Cardiac muscle cell (in vitro differentiated cells and primary cell): Measurements from ENCODE around the gene OR2F1. TPM values are rescaled to one million over a fixed set of nuclear protein-coding genes. Genes with fewer than 3 reads are reported as not detected.

Experiments used
- DNase-seq, 2 donors: peaks; one replicate each; pipeline versions ENCODE4 v3.0.0 to v3.0.0-alpha.2; 2010 to 2017; ENCODE audit warnings: low read depth in 1 of 2, low spot score in 1 of 2
- H3K27ac ChIP-seq: fragments of 200-600 bp; sonication (generic); 2 replicates; pipeline ENCODE4 v1.5.1; 2016
- H3K27me3 ChIP-seq: fragments of 200-600 bp; sonication (generic); 2 replicates; pipeline ENCODE4 v1.6.0; 2016; ENCODE audit warnings: control low read depth
- H3K36me3 ChIP-seq: fragments of 200-600 bp; sonication (generic); 2 replicates; pipeline ENCODE4 v1.5.1; 2016; ENCODE audit warnings: control low read depth
- H3K4me1 ChIP-seq: fragments of 200-600 bp; sonication (generic); 2 replicates; pipeline ENCODE4 v1.8.1; 2017; ENCODE audit warnings: low read depth, mild to moderate bottlenecking, mixed run types
- H3K4me3 ChIP-seq: fragments of 200-600 bp; sonication (generic); 2 replicates; pipeline ENCODE4 v1.5.1; 2016; ENCODE audit warnings: mild to moderate bottlenecking
- H3K9me3 ChIP-seq: fragments of 200-600 bp; sonication (generic); 2 replicates; pipeline ENCODE4 v1.5.1; 2017; ENCODE audit warnings: low read depth, mild to moderate bottlenecking, control low read depth
- CTCF ChIP-seq: IDR thresholded peaks from 2 replicates; pipeline ENCODE4 v1.5.1; 2012; ENCODE audit warnings: low read depth, mild to moderate bottlenecking, low read length
- polyA plus RNA-seq: library from polyadenylated mRNA; unstranded; fragments of >200 nt; fragmentation: Nextera tagmentation; extraction: Ambion mirVana; gene quantifications from 2 replicates; pipeline ENCODE4 v1.2.1, GENCODE V29; 2016
- total RNA-seq: library from RNA; depleted of rRNA; stranded (reverse); fragments of >200 nt; gene quantifications from 2 replicates; pipeline ENCODE4 v1.2.3, GENCODE V29; 2016

Gene OR2F1
- total and polyA plus RNA-seq, 2 experiments from 2014 or later: not detected

GRCh38 chr7:143931739-143932138 is 22.9 kb upstream of the OR2F1 start:
- Histone ChIP-seq H3K27me3 (no peaks in the 10 kb centered on the region), H3K4me3 (no peak overlapping the region), H3K9me3 (no peaks in the 10 kb centered on the region), H3K36me3 (no peaks in the 10 kb centered on the region), H3K27ac (no peak overlapping the region), H3K4me1 (no peaks in the 10 kb centered on the region)
- no peak for TF ChIP-seq CTCF
- no peak for DNase-seq

DNA sequence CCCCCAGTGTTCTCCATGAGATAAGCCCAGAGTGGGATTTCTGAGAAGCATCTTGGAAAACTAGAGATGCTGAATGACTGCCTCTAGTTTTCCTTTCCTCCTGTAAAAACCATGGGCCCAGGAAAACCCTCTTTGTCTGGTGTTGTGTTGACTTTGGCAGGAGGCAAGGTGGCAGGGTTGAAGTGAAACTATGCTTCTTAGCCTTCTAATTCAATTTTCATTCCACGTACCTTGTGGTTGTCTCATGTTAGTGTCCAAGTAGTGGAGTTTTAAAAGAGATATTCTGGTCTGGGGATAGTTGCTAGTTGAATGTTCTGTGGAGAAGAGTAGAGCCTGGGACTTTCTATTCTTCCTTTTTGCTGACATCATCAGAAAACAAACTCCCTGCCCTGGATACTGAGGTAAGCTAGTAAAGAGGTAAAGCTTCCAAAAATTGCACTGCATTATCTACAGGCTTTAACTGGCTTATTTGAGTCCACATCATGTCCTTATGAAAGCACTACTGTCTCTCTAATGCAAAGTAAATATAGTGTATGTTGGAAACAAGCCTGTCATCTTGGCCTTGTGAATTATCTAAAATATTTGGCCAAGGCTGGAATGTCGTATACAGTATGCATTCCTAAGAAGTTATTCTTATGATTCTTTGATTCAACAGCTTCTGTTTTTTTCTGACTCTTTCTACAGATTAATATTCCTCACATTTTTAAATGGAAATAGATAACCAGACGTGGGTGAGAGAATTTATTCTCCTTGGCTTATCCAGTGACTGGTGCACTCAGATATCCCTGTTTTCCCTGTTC is 19.9 kb upstream of the OR2F1 start, which contains the start of gene OR2F2:
Gene OR2F2 (plus strand): TSS at position 708 of the 800 bp plus-strand sequence. CDS start 0 bp downstream, at position 708.
- peak in 1 of 2 donors; percentile 86 for DNase-seq
- TF ChIP-seq CTCF: no peak
- no peak within 1 kb of the TSS for H3K27ac ChIP-seq

DNA sequence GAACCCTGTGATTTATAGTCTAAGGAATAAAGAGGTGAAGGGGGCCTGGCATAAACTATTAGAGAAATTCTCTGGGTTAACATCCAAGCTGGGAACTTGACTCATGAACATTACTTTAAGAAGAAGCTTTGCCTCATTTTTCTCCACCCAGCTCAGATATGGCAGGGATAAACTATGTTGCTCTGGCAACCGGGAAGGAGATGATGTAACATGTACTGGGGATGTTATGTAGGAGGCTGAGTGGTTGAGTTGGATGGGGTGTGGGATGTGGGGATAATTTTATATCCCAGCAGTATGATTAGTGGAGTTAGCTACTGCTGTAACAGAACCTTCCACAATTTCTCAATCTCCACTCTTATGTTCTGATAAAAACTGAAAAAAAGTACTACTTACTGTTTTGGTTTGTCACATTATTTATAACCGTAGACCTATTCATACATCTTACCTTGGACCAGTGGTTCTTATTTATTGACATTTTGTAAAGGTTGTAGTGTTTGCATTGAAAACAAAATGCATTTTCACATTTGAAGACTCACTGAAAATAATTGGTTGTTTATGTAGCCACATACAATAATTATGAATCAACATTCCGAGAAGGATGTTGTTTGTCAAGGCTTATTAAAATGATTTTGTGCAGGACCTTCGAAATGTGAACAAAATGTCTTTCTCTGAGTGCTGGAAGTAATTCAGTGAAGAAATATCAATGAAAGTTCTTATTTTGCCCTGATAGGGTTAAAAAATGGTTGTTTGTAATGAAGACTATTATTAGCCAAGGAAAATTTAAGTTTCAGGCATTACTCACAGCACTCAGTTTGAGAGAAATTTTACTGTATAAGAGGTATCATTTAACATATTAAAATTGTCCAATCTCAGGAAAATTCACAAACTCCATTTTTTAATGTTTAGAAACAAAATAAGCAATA is 18.3 kb upstream of the OR2F1 start:
- Histone ChIP-seq H3K27ac (no peak overlapping the region), H3K9me3 (no peaks in the 10 kb centered on the region), H3K36me3 (no peaks in the 10 kb centered on the region), H3K27me3 (no peaks in the 10 kb centered on the region), H3K4me3 (no peak overlapping the region), H3K4me1 (no peaks in the 10 kb centered on the region)
- peak in 1 of 2 donors; percentile 94 for DNase-seq
- TF ChIP-seq CTCF: no peak

More for the DNA sequence above, 19.9 kb upstream of the OR2F1 start, which contains the start of gene OR2F2:
- H3K9me3 ChIP-seq: no peaks in the 10 kb centered on the region
- no peaks in the 10 kb centered on the region for H3K27me3 ChIP-seq
- H3K4me3 ChIP-seq: no peak within 1 kb of the TSS
- no peaks in the 10 kb centered on the region for H3K4me1 ChIP-seq
- no peaks in the 10 kb centered on the region for H3K36me3 ChIP-seq

- H3K27me3 ChIP-seq: no peaks in the 10 kb centered on the region
- no peak overlapping the region for H3K27ac ChIP-seq
- DNase-seq: no peak
- no peaks in the 10 kb centered on the region for H3K4me1 ChIP-seq
- no peaks in the 10 kb centered on the region for H3K9me3 ChIP-seq
- no peaks in the 10 kb centered on the region for H3K36me3 ChIP-seq
- no peak for TF ChIP-seq CTCF
- no peak overlapping the region for H3K4me3 ChIP-seq
Observed at GRCh38 chr7:143938379-143939243, 16.0 kb upstream of the OR2F1 start.

GRCh38 chr7:143945423-143945822 is 9.2 kb upstream of the OR2F1 start:
- no peak overlapping the region for H3K4me3 ChIP-seq
- H3K27me3 ChIP-seq: no peaks in the 10 kb centered on the region
- no peaks in the 10 kb centered on the region for H3K9me3 ChIP-seq
- TF ChIP-seq CTCF: no peak
- DNase-seq: no peak
- no peaks in the 10 kb centered on the region for H3K36me3 ChIP-seq
- no peak overlapping the region for H3K27ac ChIP-seq
- no peaks in the 10 kb centered on the region for H3K4me1 ChIP-seq
